ENCODE results near the gene CACHD1. TPM values are rescaled to one million over a fixed set of nuclear protein-coding genes. Genes with fewer than 3 reads are reported as not detected.

CACHD1 gene
- total RNA-seq, 1 donor = 3.8 TPM

GRCh38 chr1:64472805-64473204 is 2.9 kb downstream of the CACHD1 start:
- DNase-seq (ENCODE audit: low read depth in 2 of 3, low spot score in 2 of 3) = no peak

- DNase-seq (ENCODE audit: low read depth in 2 of 3, low spot score in 2 of 3) = no peak
Measured at GRCh38 chr1:64473367-64473766, 3.4 kb downstream of the CACHD1 start.

- DNase-seq (ENCODE audit: low read depth in 2 of 3, low spot score in 2 of 3) = no peak
Measured at GRCh38 chr1:64474133-64474532, 4.2 kb downstream of the CACHD1 start.

GRCh38 chr1:64474665-64475439 is 4.9 kb downstream of the CACHD1 start:
- DNase-seq (ENCODE audit: low read depth in 2 of 3, low spot score in 2 of 3) = no peak

- no peak for DNase-seq (ENCODE audit: low read depth in 2 of 3, low spot score in 2 of 3)
Measured at GRCh38 chr1:64476251-64476952, 6.5 kb downstream of the CACHD1 start.

- DNase-seq (ENCODE audit: low read depth in 2 of 3, low spot score in 2 of 3) = no peak
Measured at GRCh38 chr1:64478594-64479470, 8.9 kb downstream of the CACHD1 start.

GRCh38 chr1:64479874-64480273 is 9.9 kb downstream of the CACHD1 start:
- DNase-seq (ENCODE audit: low read depth in 2 of 3, low spot score in 2 of 3) = no peak

- DNase-seq (ENCODE audit: low read depth in 2 of 3, low spot score in 2 of 3) = no peak
Measured at GRCh38 chr1:64480999-64481772, 11.3 kb downstream of the CACHD1 start.

- DNase-seq (ENCODE audit: low read depth in 2 of 3, low spot score in 2 of 3) = no peak
Measured at GRCh38 chr1:64482128-64482527, 12.2 kb downstream of the CACHD1 start.

- DNase-seq (ENCODE audit: low read depth in 2 of 3, low spot score in 2 of 3) = no peak
Measured at GRCh38 chr1:64482720-64483119, 12.8 kb downstream of the CACHD1 start.

GRCh38 chr1:64483731-64484414 is 13.9 kb downstream of the CACHD1 start:
- no peak for DNase-seq (ENCODE audit: low read depth in 2 of 3, low spot score in 2 of 3)

GRCh38 chr1:64484651-64485050 is 14.7 kb downstream of the CACHD1 start:
- DNase-seq (ENCODE audit: low read depth in 2 of 3, low spot score in 2 of 3) = no peak

- no peak for DNase-seq (ENCODE audit: low read depth in 2 of 3, low spot score in 2 of 3)
Measured at GRCh38 chr1:64486193-64486592, 16.3 kb downstream of the CACHD1 start.

- peak in 2 of 3 donors; percentile 8 to 29 for DNase-seq (ENCODE audit: low read depth in 2 of 3, low spot score in 2 of 3)
Measured at GRCh38 chr1:64487061-64487460, 17.1 kb downstream of the CACHD1 start.

GRCh38 chr1:64488862-64489261 is 18.9 kb downstream of the CACHD1 start:
- DNase-seq (ENCODE audit: low read depth in 2 of 3, low spot score in 2 of 3) = no peak

- no peak for DNase-seq (ENCODE audit: low read depth in 2 of 3, low spot score in 2 of 3)
Measured at GRCh38 chr1:64489707-64490106, 19.8 kb downstream of the CACHD1 start.

GRCh38 chr1:64490213-64490818 is 20.4 kb downstream of the CACHD1 start:
- DNase-seq (ENCODE audit: low read depth in 2 of 3, low spot score in 2 of 3) = no peak

GRCh38 chr1:64492424-64492823 is 22.5 kb downstream of the CACHD1 start:
- DNase-seq (ENCODE audit: low read depth in 2 of 3, low spot score in 2 of 3) = no peak

- no peak for DNase-seq (ENCODE audit: low read depth in 2 of 3, low spot score in 2 of 3)
Measured at GRCh38 chr1:64493831-64494230, 23.9 kb downstream of the CACHD1 start.

Data from hematopoietic multipotent progenitor cell (in vitro differentiated cells).